HCT116 (cell line): Measurements from ENCODE around the gene RAI2. TPM values are rescaled to one million over a fixed set of nuclear protein-coding genes. Genes with fewer than 3 reads are reported as not detected.

Source experiments
- ATAC-seq: fragments of 200-7000 bp; cut with Tn5 transposase; 2 replicates; pipeline ENCODE4 v1.9.1; 2020; ENCODE audit warnings: mild to moderate bottlenecking, moderate library complexity
- BruUV-seq: library from RNA; stranded (reverse); fragments of 400-500 nt; replicated peaks from 2 replicates; lab custom pipeline; 2021; lab: Mats Ljungman, UMichigan
- CTCF ChIA-PET: fragments of 300-600 bp; sonication (Branson Sonifier 250); formaldehyde crosslinking; loops from one replicate; lab custom pipeline; 2021; ENCODE audit warnings: antibody characterized with exemption; lab: Charles Lee
- POLR2A ChIA-PET: fragments of 300-600, 350-600 bp; sonication (Branson Sonifier 250); formaldehyde crosslinking; loops from one replicate; lab custom pipeline; 2021; ENCODE audit warnings: antibody characterized with exemption; lab: Charles Lee
- RAD21 ChIA-PET, 2 experiments: fragments of 300-600 bp; sonication (Branson Sonifier 250); formaldehyde crosslinking; loops; one replicate each; lab custom pipeline; 2023; ENCODE audit warnings: low total read pairs in 2 of 2; ENCODE audit not compliant: uncharacterized antibody in 2 of 2, unreplicated experiment in 2 of 2, low non-redundant PET in 1 of 2; lab: Charles Lee
- DNase-seq: peaks from one replicate; pipeline ENCODE4 v3.0.0-alpha.2; 2010; ENCODE audit warnings: low read depth, low spot score
- H2AFZ ChIP-seq: fragments of 200-600 bp; shearing (Covaris generic), sonication (generic); 2 replicates; pipeline ENCODE4 v1.6.1; 2017; ENCODE audit warnings: low read depth, mixed run types, mixed read lengths, antibody characterized with exemption, low read length; ENCODE audit not compliant: poor library complexity, severe bottlenecking
- H3K27ac ChIP-seq: 2 replicates; pipeline ENCODE4 v1.5.1; 2012; ENCODE audit warnings: low read depth, low read length
- H3K27me3 ChIP-seq: fragments of 200-600 bp; sonication (generic); 2 replicates; pipeline ENCODE4 v1.6.1; 2016; ENCODE audit warnings: mixed run types, low read length, mixed read lengths; ENCODE audit not compliant: insufficient read depth
- H3K36me3 ChIP-seq, 2 experiments: fragments of 200-500 bp in 1 of 2; fragments of 200-600 bp in 1 of 2; sonication (Bioruptor generic) in 1 of 2; sonication (generic) in 1 of 2; 2 replicates each; pipeline versions ENCODE4 v1.5.1 to v1.6.1; 2014 to 2016; ENCODE audit warnings: low read length in 2 of 2, inconsistent platforms in 1 of 2, mixed read lengths in 1 of 2, mixed run types in 1 of 2; ENCODE audit not compliant: insufficient read depth in 2 of 2, control insufficient read depth in 1 of 2
- H3K4me1 ChIP-seq, 2 experiments: fragments of 200-600 bp in 1 of 2; sonication (generic) in 1 of 2; 2 replicates each; pipeline versions ENCODE4 v1.5.1 to v1.6.1; 2012 to 2017; ENCODE audit warnings: low read length in 2 of 2, inconsistent platforms in 1 of 2, mild to moderate bottlenecking in 1 of 2, mixed read lengths in 1 of 2, mixed run types in 1 of 2, moderate library complexity in 1 of 2; ENCODE audit not compliant: insufficient read depth in 2 of 2, control insufficient read depth in 1 of 2
- H3K4me2 ChIP-seq: fragments of 200-600 bp; sonication (generic); 2 replicates; pipeline ENCODE4 v1.6.1; 2017; ENCODE audit warnings: mixed run types, low read length, mixed read lengths
- H3K4me3 ChIP-seq, 2 experiments: fragments of 200-600 bp in 1 of 2; sonication (generic) in 1 of 2; replicated peaks in 1 of 2; 2 replicates each; pipeline ENCODE4 v1.5.1; 2011 to 2016; ENCODE audit warnings: low read length in 2 of 2, control low read depth in 1 of 2, low read depth in 1 of 2, mild to moderate bottlenecking in 1 of 2, mixed read lengths in 1 of 2, mixed run types in 1 of 2
- H3K79me2 ChIP-seq: fragments of 200-600 bp; sonication (generic); 2 replicates; pipeline ENCODE4 v1.6.1; 2017; ENCODE audit warnings: mild to moderate bottlenecking, mixed run types, low read length, moderate library complexity, mixed read lengths; ENCODE audit not compliant: insufficient read depth
- H3K9ac ChIP-seq: fragments of 200-600 bp; sonication (generic); 2 replicates; pipeline ENCODE4 v1.6.1; 2016; ENCODE audit warnings: low read length, mixed read lengths
- H3K9me2 ChIP-seq: fragments of 200-600 bp; sonication (generic), shearing (Covaris generic); 2 replicates; pipeline ENCODE4 v1.6.1; 2017; ENCODE audit warnings: mixed run types, mild to moderate bottlenecking, moderate library complexity; ENCODE audit not compliant: insufficient read depth
- H3K9me3 ChIP-seq, 2 experiments: fragments of 200-500 bp in 1 of 2; fragments of 200-600 bp in 1 of 2; sonication (Bioruptor generic) in 1 of 2; sonication (generic) in 1 of 2; 2 replicates each; pipeline ENCODE4 v1.6.1; 2014 to 2017; ENCODE audit warnings: low read length in 2 of 2, mixed read lengths in 2 of 2, inconsistent platforms in 1 of 2, low read depth in 1 of 2, mild to moderate bottlenecking in 1 of 2, mixed run types in 1 of 2, moderate library complexity in 1 of 2; ENCODE audit not compliant: control insufficient read depth in 1 of 2, insufficient read depth in 1 of 2
- H4K20me1 ChIP-seq: fragments of 200-600 bp; sonication (generic), shearing (Covaris generic); 2 replicates; pipeline ENCODE4 v1.6.1; 2017; ENCODE audit warnings: mixed run types, mild to moderate bottlenecking, moderate library complexity; ENCODE audit not compliant: insufficient read depth
- CBX3 ChIP-seq: IDR thresholded peaks from 2 replicates; pipeline ENCODE4 v1.6.1; 2012; ENCODE audit warnings: low read depth
- CTCF ChIP-seq, 3 experiments: fragments of 200-600 bp in 1 of 3; sonication (generic) in 1 of 3; IDR thresholded peaks in 2 of 3; conservative IDR thresholded peaks in 1 of 3; 2 replicates each; pipeline ENCODE4 v1.5.1; 2012 to 2017; ENCODE audit warnings: low read depth in 2 of 3, low read length in 2 of 3, antibody characterized with exemption in 1 of 3, borderline replicate concordance in 1 of 3, control low read depth in 1 of 3, mild to moderate bottlenecking in 1 of 3, mixed read lengths in 1 of 3, mixed run types in 1 of 3, moderate library complexity in 1 of 3; ENCODE audit not compliant: insufficient read depth in 1 of 3
- EGR1 ChIP-seq: IDR thresholded peaks from 2 replicates; pipeline ENCODE4 v1.6.1; 2012; ENCODE audit warnings: low read depth
- ELF1 ChIP-seq: IDR thresholded peaks from 2 replicates; pipeline ENCODE4 v1.6.1; 2012; ENCODE audit warnings: low read depth, borderline replicate concordance
- EZH2 ChIP-seq: fragments of 200-600 bp; sonication (generic); IDR thresholded peaks from 2 replicates; pipeline ENCODE4 v1.6.1; 2017; ENCODE audit warnings: antibody characterized with exemption, mixed run types
- EZH2phosphoT487 ChIP-seq: fragments of 200-600 bp; IDR thresholded peaks from 2 replicates; pipeline ENCODE4 v1.6.1; 2018; ENCODE audit warnings: antibody characterized with exemption, borderline replicate concordance
- JUND ChIP-seq: IDR thresholded peaks from 2 replicates; pipeline ENCODE4 v1.6.1; 2012
- MAX ChIP-seq: IDR thresholded peaks from 2 replicates; pipeline ENCODE4 v1.6.1; 2012
- POLR2AphosphoS5 ChIP-seq: IDR thresholded peaks from 2 replicates; pipeline ENCODE4 v1.6.1; 2011; ENCODE audit warnings: mild to moderate bottlenecking, low read depth, low read length, moderate library complexity
- RAD21 ChIP-seq: IDR thresholded peaks from 2 replicates; pipeline ENCODE4 v1.6.1; 2012; ENCODE audit warnings: low read depth, mild to moderate bottlenecking
- SIN3A ChIP-seq: IDR thresholded peaks from 2 replicates; pipeline ENCODE4 v1.6.1; 2012; ENCODE audit warnings: low read depth
- SP1 ChIP-seq: IDR thresholded peaks from 2 replicates; pipeline ENCODE4 v1.6.1; 2012; ENCODE audit warnings: low read depth
- SRF ChIP-seq: IDR thresholded peaks from 2 replicates; pipeline ENCODE4 v1.6.1; 2012; ENCODE audit warnings: low read depth
- YY1 ChIP-seq: IDR thresholded peaks from 2 replicates; pipeline ENCODE4 v1.6.1; 2011; ENCODE audit warnings: low read length, low read depth, moderate library complexity, mild to moderate bottlenecking; ENCODE audit not compliant: insufficient replicate concordance; ENCODE audit errors: extremely low read depth
- ZFX ChIP-seq: fragments of 450-650 bp; IDR thresholded peaks from 2 replicates; pipeline ENCODE4 v1.6.1; 2017
- ZNF274 ChIP-seq: fragments of 200-500 bp; sonication (Bioruptor generic); IDR thresholded peaks from 2 replicates; pipeline ENCODE4 v1.6.1; 2014; ENCODE audit warnings: mild to moderate bottlenecking, low read depth, low read length, inconsistent platforms
- intact Hi-C: fragments of 100-400 bp; cut with micrococcal nuclease; formaldehyde crosslinking; loops from 2 replicates; pipeline ENCODE4 v1.10.0; 2022
- total RNA-seq: library from RNA; stranded (reverse); gene quantifications from one replicate; pipeline ENCODE4 v1.2.1, GENCODE V29; 2021; ENCODE audit not compliant: unreplicated experiment

Gene RAI2
- total RNA-seq, 1 experiment from 2014 or later = not detected

GRCh38 chrX:17869580-17869979 is 8.5 kb upstream of the RAI2 start:
- H3K27ac ChIP-seq = no peak overlapping the region
- no peak overlapping the region for H3K9ac ChIP-seq
- no peaks in the 10 kb centered on the region for H3K9me3 ChIP-seq
- H3K79me2 ChIP-seq = no peaks in the 10 kb centered on the region
- intact Hi-C loops = no loop called here
- H2AFZ ChIP-seq = no peak overlapping the region
- H4K20me1 ChIP-seq = no peaks in the 10 kb centered on the region
- H3K36me3 ChIP-seq = no peaks in the 10 kb centered on the region
- H3K4me2 ChIP-seq = no peak overlapping the region
- H3K4me1 ChIP-seq = no peaks in the 10 kb centered on the region
- no peak for DNase-seq
- ATAC-seq = no peak
- RAD21 ChIA-PET = no interaction called here
- TF ChIP-seq JUND (no peak), EZH2 (no peak), ELF1 (no peak), RAD21 (no peak), YY1 (no peak), CBX3 (no peak), SP1 (no peak), SRF (no peak), ZNF274 (no peak), MAX (no peak), EGR1 (no peak), ZFX (no peak)
- POLR2A ChIA-PET = no interaction called here
- CTCF ChIA-PET = no interaction called here
- H3K9me2 ChIP-seq = no peaks in the 10 kb centered on the region
- H3K4me3 ChIP-seq = no peak overlapping the region
- BruUV-seq = no TSS peak
- no peaks in the 10 kb centered on the region for H3K27me3 ChIP-seq

GRCh38 chrX:17861489-17862011 is 452 bp upstream of the RAI2 start:
- no peaks in the 10 kb centered on the region for H3K36me3 ChIP-seq
- ChIA-PET RAD21 (no interaction called here), CTCF (no interaction called here), POLR2A (no interaction called here)
- H3K4me3 ChIP-seq = no peak overlapping the region
- no peaks in the 10 kb centered on the region for H3K79me2 ChIP-seq
- H3K27ac ChIP-seq = no peak overlapping the region
- H3K4me1 ChIP-seq = no peaks in the 10 kb centered on the region
- TF ChIP-seq SIN3A (no peak), RAD21 (no peak), ZNF274 (no peak), EZH2phosphoT487 (no peak), CTCF (IDR thresholded peaks at IDR 0.05 in 2 of 3, conservative IDR thresholded peaks at IDR 0.05 in 1 of 3; ENCODE audit: borderline replicate concordance in 1 of 3, insufficient read depth in 1 of 3, low read depth in 2 of 3, low read length in 2 of 3) (no peak), MAX (no peak), SP1 (no peak), EZH2 (no peak), EGR1 (no peak), SRF (no peak), POLR2AphosphoS5 (no peak)
- intact Hi-C loops = no loop called here
- no peaks in the 10 kb centered on the region for H3K27me3 ChIP-seq
- no peak overlapping the region for H2AFZ ChIP-seq
- BruUV-seq = no TSS peak
- no peak for ATAC-seq
- H3K9me2 ChIP-seq = no peaks in the 10 kb centered on the region
- no peak for DNase-seq
- no peak overlapping the region for H3K9ac ChIP-seq
- H3K9me3 ChIP-seq = no peaks in the 10 kb centered on the region
- no peaks in the 10 kb centered on the region for H4K20me1 ChIP-seq
- no peak overlapping the region for H3K4me2 ChIP-seq
